ENCODE data around the gene NPRL2.
"Not testable (repeated sequence)": the region's sequence is repeated elsewhere in the genome, so short reads cannot be mapped to it uniquely, and the experiment has no call there.

Gene NPRL2

GRCh38 chr3:50314342-50314741 is 36.2 kb downstream of the NPRL2 start:
- DNase-seq (ENCODE audit: low read depth, low spot score): no peak

GRCh38 chr3:50312041-50312440 is 38.5 kb downstream of the NPRL2 start:
- DNase-seq (ENCODE audit: low read depth, low spot score): not testable (repeated sequence)

- DNase-seq (ENCODE audit: low read depth, low spot score): no peak
Measured at GRCh38 chr3:50304601-50305000, 46.0 kb downstream of the NPRL2 start.

- no peak for DNase-seq (ENCODE audit: low read depth, low spot score)
Measured at GRCh38 chr3:50303013-50303815, 47.4 kb downstream of the NPRL2 start, which contains the start of gene HYAL1. Gene HYAL1, minus strand, starts transcription at chr3:50303574. Its CDS starts 618 bp downstream, at chr3:50302956.

GRCh38 chr3:50302095-50303012 is 48.2 kb downstream of the NPRL2 start:
- no peak for DNase-seq (ENCODE audit: low read depth, low spot score)

- DNase-seq (ENCODE audit: low read depth, low spot score): no peak
Measured at GRCh38 chr3:50300681-50301254, 49.8 kb downstream of the NPRL2 start.

- no peak for DNase-seq (ENCODE audit: low read depth, low spot score)
Measured at GRCh38 chr3:50299929-50300680, 50.5 kb downstream of the NPRL2 start.

- DNase-seq (ENCODE audit: low read depth, low spot score): no peak
Measured at GRCh38 chr3:50299638-50299928, 51.0 kb downstream of the NPRL2 start.

GRCh38 chr3:50298836-50299637 is 51.5 kb downstream of the NPRL2 start, which contains the start of the genes HYAL3 and NAA80:
Gene HYAL3, minus strand, starts transcription at chr3:50299405. Its CDS starts 3,803 bp downstream, at chr3:50295602.
Gene NAA80, minus strand, starts transcription at chr3:50299405. Its CDS starts 1,942 bp downstream, at chr3:50297463.
- peak; percentile 97 for DNase-seq (ENCODE audit: low read depth, low spot score)

- DNase-seq (ENCODE audit: low read depth, low spot score): no peak
Measured at GRCh38 chr3:50297896-50298725, 52.5 kb downstream of the NPRL2 start.

GRCh38 chr3:50297384-50297775 is 53.2 kb downstream of the NPRL2 start:
- DNase-seq (ENCODE audit: low read depth, low spot score): no peak
